Omental fat pad (tissue), 4 donors: ENCODE data around the gene GALNT13. TPM values are rescaled to one million over a fixed set of nuclear protein-coding genes. Genes with fewer than 3 reads are reported as not detected.

Experiments
- ATAC-seq: fragments of 150-250 bp; one replicate; pipeline ENCODE4 v1.9.1; 2016; ENCODE audit warnings: mild to moderate bottlenecking, moderate library complexity; ENCODE audit not compliant: low FRiP score
- DNase-seq: peaks from one replicate; pipeline ENCODE4 v3.0.0-alpha.2; 2019; ENCODE audit warnings: low spot score
- CTCF ChIP-seq, 3 donors: fragments of 450-650 bp; IDR thresholded peaks; one replicate each; pipeline ENCODE4 v1.5.1; 2016 to 2017; ENCODE audit warnings: antibody characterized with exemption in 3 of 3, mild to moderate bottlenecking in 3 of 3, moderate library complexity in 2 of 3
- total RNA-seq, 4 donors: library from RNA; depleted of rRNA; stranded (reverse); fragments of >200 nt; gene quantifications; one replicate each; pipeline ENCODE4 v1.1.0, GENCODE V29; 2016

Gene GALNT13
- total RNA-seq, 4 donors from 2014 or later, result 0.38 to 1.8 (median 0.54) TPM

- ATAC-seq, result no peak
- no peak for TF ChIP-seq CTCF (IDR thresholded peaks at IDR 0.05)
Measured at GRCh38 chr2:154264024-154264423, 392.3 kb downstream of the GALNT13 start.

GRCh38 chr2:154267983-154268382, 396.3 kb downstream of the GALNT13 start:
- ATAC-seq, result no peak
- TF ChIP-seq CTCF (IDR thresholded peaks at IDR 0.05), result no peak
- no peak for DNase-seq

More at GRCh38 chr2:154264024-154264423, 392.3 kb downstream of the GALNT13 start:
- DNase-seq, result no peak

GRCh38 chr2:154280543-154280942, 408.8 kb downstream of the GALNT13 start:
- ATAC-seq (no peak), DNase-seq (no peak)
- TF ChIP-seq CTCF (IDR thresholded peaks at IDR 0.05), result no peak

GRCh38 chr2:154289870-154290269, 418.1 kb downstream of the GALNT13 start:
- ATAC-seq (no peak), DNase-seq (no peak)
- TF ChIP-seq CTCF (IDR thresholded peaks at IDR 0.05), result no peak

- no peak for ATAC-seq
- TF ChIP-seq CTCF (IDR thresholded peaks at IDR 0.05), result no peak
- no peak for DNase-seq
Measured at GRCh38 chr2:154291511-154291910, 419.8 kb downstream of the GALNT13 start.

GRCh38 chr2:154291927-154292326, 420.2 kb downstream of the GALNT13 start:
- no peak for DNase-seq
- no peak for TF ChIP-seq CTCF (IDR thresholded peaks at IDR 0.05)
- ATAC-seq, result no peak

- ATAC-seq (no peak), DNase-seq (no peak)
- no peak for TF ChIP-seq CTCF (IDR thresholded peaks at IDR 0.05)
Measured at GRCh38 chr2:154293864-154294263, 422.1 kb downstream of the GALNT13 start.
